Smooth muscle cell (in vitro differentiated cells): ENCODE measurements around the gene MFSD8. TPM values are rescaled to one million over a fixed set of nuclear protein-coding genes. Genes with fewer than 3 reads are reported as not detected.

Experiments used
- DNase-seq: peaks from one replicate; lab custom pipeline; 2025; ENCODE audit not compliant: unreplicated experiment; lab: John Stamatoyannopoulos, UW
- H2AFZ ChIP-seq: fragments of 200-600 bp; sonication (generic); 2 replicates; pipeline ENCODE4 v1.6.0; 2016; ENCODE audit warnings: antibody characterized with exemption, low read depth, mild to moderate bottlenecking
- H3F3A ChIP-seq: fragments of 200-600 bp; sonication (generic); 2 replicates; pipeline ENCODE4 v1.6.0; 2017; ENCODE audit warnings: antibody characterized with exemption, low read depth
- H3K27ac ChIP-seq: fragments of 200-600 bp; sonication (generic); 2 replicates; pipeline ENCODE4 v1.5.1; 2016; ENCODE audit warnings: low read depth, mild to moderate bottlenecking
- H3K27me3 ChIP-seq: fragments of 200-600 bp; sonication (generic); 2 replicates; pipeline ENCODE4 v1.6.1; 2016; ENCODE audit warnings: low read depth, mild to moderate bottlenecking
- H3K36me3 ChIP-seq: fragments of 200-600 bp; sonication (generic); 2 replicates; pipeline ENCODE4 v1.5.1; 2016; ENCODE audit warnings: low read depth
- H3K4me1 ChIP-seq: fragments of 200-600 bp; sonication (generic); 2 replicates; pipeline ENCODE4 v1.5.1; 2016; ENCODE audit warnings: low read depth
- H3K4me2 ChIP-seq: fragments of 200-600 bp; sonication (generic); 2 replicates; pipeline ENCODE4 v1.6.0; 2016; ENCODE audit warnings: mild to moderate bottlenecking
- H3K4me3 ChIP-seq: fragments of 200-600 bp; sonication (generic); 2 replicates; pipeline ENCODE4 v1.5.1; 2016; ENCODE audit warnings: mild to moderate bottlenecking
- H3K79me2 ChIP-seq: fragments of 200-600 bp; sonication (generic); 2 replicates; pipeline ENCODE4 v1.6.0; 2016; ENCODE audit warnings: low read depth, mild to moderate bottlenecking
- H3K9ac ChIP-seq: fragments of 200-600 bp; sonication (generic); 2 replicates; pipeline ENCODE4 v1.6.0; 2016; ENCODE audit warnings: low read depth
- H3K9me3 ChIP-seq: fragments of 200-600 bp; sonication (generic); replicated peaks from 2 replicates; pipeline ENCODE4 v1.5.1; 2016; ENCODE audit warnings: low read depth
- H4K20me1 ChIP-seq: fragments of 200-600 bp; sonication (generic); 2 replicates; pipeline ENCODE4 v1.6.0; 2016; ENCODE audit warnings: low read depth
- CTCF ChIP-seq: fragments of 200-600 bp; sonication (generic); IDR thresholded peaks from 2 replicates; pipeline ENCODE4 v1.5.1; 2017; ENCODE audit warnings: borderline replicate concordance, mild to moderate bottlenecking, antibody characterized with exemption; ENCODE audit not compliant: insufficient read depth, poor library complexity, severe bottlenecking
- WGBS: methylation state at CpG from one replicate; pipeline ENCODE4 v1.1.7; 2016; ENCODE audit warnings: low lambda C conversion rate; 5-methylcytosine and 5-hydroxymethylcytosine counted together
- polyA plus RNA-seq: library from polyadenylated mRNA; unstranded; fragments of >200 nt; fragmentation: Nextera tagmentation; extraction: Ambion mirVana; gene quantifications from 2 replicates; pipeline ENCODE4 v1.2.1, GENCODE V29; 2016
- total RNA-seq: library from RNA; depleted of rRNA; stranded (reverse); fragments of >200 nt; gene quantifications from 2 replicates; pipeline ENCODE4 v1.2.3, GENCODE V29; 2014

The MFSD8 gene
- total and polyA plus RNA-seq, 2 experiments from 2014 or later, result 8.2 to 21.0 TPM

- Histone ChIP-seq H3F3A (no peaks in the 10 kb centered on the region), H3K27ac (no peak overlapping the region), H3K27me3 (no peaks in the 10 kb centered on the region), H3K36me3 (peaks cover 6% of the 10 kb centered on the region), H3K79me2 (no peaks in the 10 kb centered on the region), H3K4me3 (no peak overlapping the region), H4K20me1 (no peaks in the 10 kb centered on the region), H3K9ac (no peak overlapping the region), H2AFZ (no peak overlapping the region), H3K4me2 (no peak overlapping the region), H3K4me1 (no peaks in the 10 kb centered on the region), H3K9me3 (no peaks in the 10 kb centered on the region)
- WGBS, result 98% methylated on average over 6 of the region's 6 CpGs
- DNase-seq, result no peak
- no peak for TF ChIP-seq CTCF
Measured at GRCh38 chr4:127988638-127989037, 23.7 kb upstream of the MFSD8 start.

GRCh38 chr4:127985989-127986388 lies 21.0 kb upstream of the MFSD8 start:
- DNase-seq, result no peak
- H3K4me2 ChIP-seq, result no peak overlapping the region
- no peak overlapping the region for H3K9ac ChIP-seq
- no peaks in the 10 kb centered on the region for H4K20me1 ChIP-seq
- no peaks in the 10 kb centered on the region for H3K4me1 ChIP-seq
- 100% methylated on average over 1 of the region's 1 CpG for WGBS
- H3K36me3 ChIP-seq, result peaks cover 6% of the 10 kb centered on the region
- no peak overlapping the region for H3K4me3 ChIP-seq
- TF ChIP-seq CTCF, result no peak
- H3K27ac ChIP-seq, result no peak overlapping the region
- H3K9me3 ChIP-seq, result no peaks in the 10 kb centered on the region
- H2AFZ ChIP-seq, result no peak overlapping the region
- no peaks in the 10 kb centered on the region for H3F3A ChIP-seq
- no peaks in the 10 kb centered on the region for H3K27me3 ChIP-seq
- no peaks in the 10 kb centered on the region for H3K79me2 ChIP-seq

- WGBS, result 94% methylated on average over 2 of the region's 2 CpGs
- H3K9ac ChIP-seq, result no peak overlapping the region
- H3K9me3 ChIP-seq, result peaks cover 6% of the 10 kb centered on the region
- no peak for DNase-seq
- H3K4me2 ChIP-seq, result no peak overlapping the region
- H3K79me2 ChIP-seq, result peaks cover 11% of the 10 kb centered on the region
- H3K36me3 ChIP-seq, result peaks cover 6% of the 10 kb centered on the region
- no peak for TF ChIP-seq CTCF
- no peaks in the 10 kb centered on the region for H3K4me1 ChIP-seq
- H3K4me3 ChIP-seq, result no peak overlapping the region
- H3K27me3 ChIP-seq, result no peaks in the 10 kb centered on the region
- no peak overlapping the region for H2AFZ ChIP-seq
- no peaks in the 10 kb centered on the region for H4K20me1 ChIP-seq
- H3K27ac ChIP-seq, result no peak overlapping the region
- H3F3A ChIP-seq, result no peaks in the 10 kb centered on the region
Measured at GRCh38 chr4:127982445-127982844, 17.5 kb upstream of the MFSD8 start.

DNA sequence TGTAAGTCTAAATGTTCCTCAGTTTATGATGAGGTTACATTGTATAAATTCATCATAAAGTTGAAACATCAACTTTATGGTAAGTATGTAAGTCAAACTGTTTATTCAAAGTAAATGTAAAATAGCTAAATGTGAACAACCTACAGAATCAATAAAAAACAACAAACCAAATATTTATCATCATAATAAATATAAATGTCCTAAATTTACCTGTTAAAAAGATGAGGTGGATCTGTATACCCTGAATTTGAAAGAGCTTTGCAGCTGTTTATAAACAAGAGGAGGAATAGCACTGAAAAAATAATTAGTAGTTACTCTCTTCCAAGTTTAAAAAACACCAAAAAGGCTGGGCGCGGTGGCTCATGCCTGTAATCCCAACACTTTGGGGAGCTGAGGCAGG lies 14.0 kb upstream of the MFSD8 start:
- Histone ChIP-seq H3K79me2 (peaks cover 21% of the 10 kb centered on the region), H3K4me1 (no peaks in the 10 kb centered on the region), H3K4me2 (no peak overlapping the region), H3K27me3 (no peaks in the 10 kb centered on the region), H3K9ac (no peak overlapping the region), H4K20me1 (peaks cover 4% of the 10 kb centered on the region), H3K36me3 (no peaks in the 10 kb centered on the region), H3F3A (no peaks in the 10 kb centered on the region), H3K27ac (no peak overlapping the region), H2AFZ (no peak overlapping the region), H3K9me3 (peaks cover 6% of the 10 kb centered on the region), H3K4me3 (no peak overlapping the region)
- WGBS, result 96% methylated on average over 2 of the region's 2 CpGs
- no peak for DNase-seq
- TF ChIP-seq CTCF, result no peak
